Keratinocyte (primary cell): ENCODE data around the gene SATB1.

Experiments
- CTCF ChIP-seq, 3 experiments: IDR thresholded peaks in 1 of 3; conservative IDR thresholded peaks in 1 of 3; optimal IDR thresholded peaks in 1 of 3; 2 replicates in 2 of 3; 3 replicates in 1 of 3; pipeline versions ENCODE3 to v1.5.1; 2011; ENCODE audit warnings: low read length in 3 of 3, mild to moderate bottlenecking in 3 of 3, moderate library complexity in 2 of 3, control low read depth in 1 of 3, inconsistent platforms in 1 of 3; ENCODE audit not compliant: insufficient read depth in 2 of 3; ENCODE audit errors: extremely low read depth in 1 of 3
- EZH2 ChIP-seq: IDR thresholded peaks from one replicate; pipeline ENCODE4 v1.6.1; 2012; ENCODE audit warnings: inconsistent platforms, mild to moderate bottlenecking, low read length, moderate library complexity

GRCh38 chr3:18434711-18435110, 9.6 kb upstream of the SATB1 start:
- TF ChIP-seq CTCF (optimal IDR thresholded peaks at IDR 0.05 in 1 of 3, IDR thresholded peaks at IDR 0.05 in 1 of 3, conservative IDR thresholded peaks at IDR 0.05 in 1 of 3; ENCODE audit: extremely low read depth in 1 of 3, insufficient read depth in 2 of 3, low read length in 3 of 3) (no peak), EZH2 (no peak)
